HepG2 (cell line): ENCODE results near the gene LCTL. TPM values are rescaled to one million over a fixed set of nuclear protein-coding genes. Genes with fewer than 3 reads are reported as not detected.

Source experiments
- AGO2 ChIP-seq: fragments of 200-400 bp; formaldehyde crosslinking; optimal IDR thresholded peaks from 2 replicates; pipeline ENCODE3; 2017; ENCODE audit warnings: mild to moderate bottlenecking, low read depth, low read length, moderate library complexity
- ARID2 ChIP-seq: sonication (generic); formaldehyde crosslinking; IDR thresholded peaks from 2 replicates; pipeline ENCODE4 v1.8.1; 2022; ENCODE audit warnings: mild to moderate bottlenecking, missing genetic modification reagents, borderline replicate concordance
- BRCA1 ChIP-seq: sonication (generic); formaldehyde crosslinking; IDR thresholded peaks from 2 replicates; pipeline ENCODE4 v1.4.0; 2020; ENCODE audit warnings: missing genetic modification reagents
- CAMTA2 ChIP-seq: sonication (generic); formaldehyde crosslinking; IDR thresholded peaks from 2 replicates; pipeline ENCODE4 v1.4.0; 2020; ENCODE audit warnings: mild to moderate bottlenecking, missing genetic modification reagents, borderline replicate concordance
- GABPA ChIP-seq, 2 experiments: IDR thresholded peaks; 2 replicates each; pipeline ENCODE4 v1.6.1; 2011 to 2016; ENCODE audit warnings: low read depth in 2 of 2, low read length in 1 of 2, missing biosample characterization in 1 of 2, missing genetic modification characterization in 1 of 2
- GLI4 ChIP-seq: sonication (generic); formaldehyde crosslinking; IDR thresholded peaks from 2 replicates; pipeline ENCODE4 v1.5.1; 2020; ENCODE audit warnings: missing genetic modification reagents, mild to moderate bottlenecking, moderate library complexity, borderline replicate concordance
- GTF3A ChIP-seq: sonication (generic); formaldehyde crosslinking; conservative IDR thresholded peaks from 2 replicates; pipeline ENCODE4 v1.4.0; 2020; ENCODE audit warnings: mild to moderate bottlenecking, missing genetic modification reagents
- IRF1 ChIP-seq: sonication (generic); formaldehyde crosslinking; IDR thresholded peaks from 2 replicates; pipeline ENCODE4 v1.4.0; 2020; ENCODE audit warnings: low read depth, mild to moderate bottlenecking, missing genetic modification reagents
- KLF6 ChIP-seq: IDR thresholded peaks from 2 replicates; pipeline ENCODE4 v1.8.0; 2016; ENCODE audit warnings: missing biosample characterization, missing genetic modification reagents
- REXO4 ChIP-seq: sonication (generic); formaldehyde crosslinking; IDR thresholded peaks from 2 replicates; pipeline ENCODE4 v1.8.0; 2022; ENCODE audit warnings: missing genetic modification reagents, mild to moderate bottlenecking, borderline replicate concordance
- YEATS2 ChIP-seq: sonication (generic); formaldehyde crosslinking; IDR thresholded peaks from 2 replicates; pipeline ENCODE4 v1.4.0; 2020; ENCODE audit warnings: missing genetic modification reagents, borderline replicate concordance
- ZBTB44 ChIP-seq: sonication (generic); formaldehyde crosslinking; IDR thresholded peaks from 2 replicates; pipeline ENCODE4 v1.4.0; 2020; ENCODE audit warnings: missing genetic modification reagents
- ZFP1 ChIP-seq: IDR thresholded peaks from 2 replicates; pipeline ENCODE4 v1.6.1; 2016
- ZFX ChIP-seq: sonication (generic); formaldehyde crosslinking; IDR thresholded peaks from 2 replicates; pipeline ENCODE4 v1.4.0; 2020; ENCODE audit warnings: mild to moderate bottlenecking, low read depth, missing genetic modification reagents, moderate library complexity
- ZKSCAN8 ChIP-seq: IDR thresholded peaks from 2 replicates; pipeline ENCODE4 v1.6.1; 2016; ENCODE audit warnings: borderline replicate concordance, missing genetic modification reagents, missing compliant biosample characterization
- ZNF333 ChIP-seq: sonication (generic); formaldehyde crosslinking; IDR thresholded peaks from 2 replicates; pipeline ENCODE4 v1.4.0; 2020; ENCODE audit warnings: mild to moderate bottlenecking, missing genetic modification reagents, borderline replicate concordance
- ZNF501 ChIP-seq: sonication (generic); formaldehyde crosslinking; IDR thresholded peaks from 2 replicates; pipeline ENCODE4 v1.5.1; 2020; ENCODE audit warnings: mild to moderate bottlenecking, moderate library complexity, missing genetic modification reagents
- ZNF556 ChIP-seq: sonication (generic); formaldehyde crosslinking; IDR thresholded peaks from 2 replicates; pipeline ENCODE4 v1.4.0; 2020; ENCODE audit warnings: mild to moderate bottlenecking, missing genetic modification reagents, borderline replicate concordance
- ZNF557 ChIP-seq: sonication (generic); formaldehyde crosslinking; IDR thresholded peaks from 2 replicates; pipeline ENCODE4 v1.4.0; 2020; ENCODE audit warnings: missing genetic modification reagents
- ZNF788 ChIP-seq: sonication (generic); formaldehyde crosslinking; IDR thresholded peaks from 2 replicates; pipeline ENCODE4 v1.5.0; 2020; ENCODE audit warnings: mild to moderate bottlenecking, missing genetic modification reagents, borderline replicate concordance
- polyA plus RNA-seq, 8 experiments: library from polyadenylated mRNA; depleted of rRNA in 3 of 8; stranded (reverse) in 7 of 8; unstranded in 1 of 8; fragments of >200 nt; fragmentation: Illumina TruSeq in 4 of 8; extraction: Trizol in 4 of 8; gene quantifications; 2 replicates each; pipeline versions ENCODE4 v1.2.1 to v1.2.3, GENCODE V29; 2011 to 2016; ENCODE audit warnings: low read depth in 4 of 8, missing spikeins in 1 of 8, mixed read lengths in 1 of 8; ENCODE audit not compliant: insufficient read depth in 1 of 8
- total RNA-seq, 5 experiments: library from RNA; depleted of rRNA; stranded (reverse); fragments of >200 nt; fragmentation: Illumina TruSeq; extraction: Trizol; gene quantifications; 2 replicates each; pipeline ENCODE4 v1.2.3, GENCODE V29; 2016; ENCODE audit warnings: low read depth in 1 of 5
- TF ChIP-seq, protein P1 (sequence below): sonication (generic); formaldehyde crosslinking; IDR thresholded peaks from 2 replicates; pipeline ENCODE4 v1.4.0; 2020; ENCODE audit warnings: missing genetic modification reagents
- TF ChIP-seq, protein P2 (sequence below): IDR thresholded peaks from 2 replicates; pipeline ENCODE4 v1.6.1; 2016; ENCODE audit warnings: low read depth, control low read depth
- TF ChIP-seq, protein P3 (sequence below): sonication (generic); formaldehyde crosslinking; IDR thresholded peaks from 2 replicates; pipeline ENCODE4 v1.4.0; 2020; ENCODE audit warnings: mild to moderate bottlenecking, low read depth, missing genetic modification reagents

The LCTL gene
- total and polyA plus RNA-seq, 2 of the 13 experiments (the other 11 are each of a cell fraction or from before 2014, with no cell fraction given), result 0.96 to 1.4 TPM

DNA sequence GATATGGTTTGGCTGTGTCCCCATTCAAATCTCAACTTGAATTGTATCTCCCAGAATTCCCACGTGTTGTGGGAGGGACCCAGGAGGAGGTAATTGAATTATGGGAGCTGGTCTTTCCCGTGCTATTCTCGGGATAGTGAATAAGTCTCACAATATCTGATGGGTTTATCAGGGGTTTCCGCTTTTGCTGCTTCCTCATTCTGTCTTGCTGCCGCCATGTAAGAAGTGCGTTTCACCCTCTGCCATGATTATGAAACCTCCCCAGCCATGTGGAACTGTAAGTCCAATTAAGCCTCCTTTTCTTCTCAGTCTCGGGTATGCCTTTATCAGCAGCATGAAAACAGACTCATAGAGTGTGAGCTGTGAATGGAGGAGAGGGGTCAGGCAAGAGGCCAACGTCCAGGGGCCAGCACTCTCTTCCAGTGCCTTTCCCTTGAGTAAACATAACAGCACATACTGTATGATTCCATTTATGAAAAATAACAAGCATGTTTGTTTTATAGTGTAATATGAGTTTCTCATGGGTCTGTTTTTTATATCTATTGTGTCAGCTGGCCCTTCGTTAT, 16.3 kb upstream of the LCTL start (continued):
- no peak for TF ChIP-seq GLI4
- no peak for TF ChIP-seq ZNF556
- no peak for TF ChIP-seq BRCA1 (CRISPR knock-in tag)
- no peak for TF ChIP-seq ZBTB44 (CRISPR knock-in tag)
- TF ChIP-seq, protein P1, sequence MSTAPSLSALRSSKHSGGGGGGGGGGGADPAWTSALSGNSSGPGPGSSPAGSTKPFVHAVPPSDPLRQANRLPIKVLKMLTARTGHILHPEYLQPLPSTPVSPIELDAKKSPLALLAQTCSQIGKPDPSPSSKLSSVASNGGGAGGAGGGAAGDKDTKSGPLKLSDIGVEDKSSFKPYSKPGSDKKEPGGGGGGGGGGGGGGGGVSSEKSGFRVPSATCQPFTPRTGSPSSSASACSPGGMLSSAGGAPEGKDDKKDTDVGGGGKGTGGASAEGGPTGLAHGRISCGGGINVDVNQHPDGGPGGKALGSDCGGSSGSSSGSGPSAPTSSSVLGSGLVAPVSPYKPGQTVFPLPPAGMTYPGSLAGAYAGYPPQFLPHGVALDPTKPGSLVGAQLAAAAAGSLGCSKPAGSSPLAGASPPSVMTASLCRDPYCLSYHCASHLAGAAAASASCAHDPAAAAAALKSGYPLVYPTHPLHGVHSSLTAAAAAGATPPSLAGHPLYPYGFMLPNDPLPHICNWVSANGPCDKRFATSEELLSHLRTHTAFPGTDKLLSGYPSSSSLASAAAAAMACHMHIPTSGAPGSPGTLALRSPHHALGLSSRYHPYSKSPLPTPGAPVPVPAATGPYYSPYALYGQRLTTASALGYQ (CRISPR knock-in tag), result no peak
- TF ChIP-seq ZFX (CRISPR knock-in tag), result no peak
- TF ChIP-seq AGO2, result no peak
- TF ChIP-seq CAMTA2 (CRISPR knock-in tag), result no peak
- TF ChIP-seq, protein P2, sequence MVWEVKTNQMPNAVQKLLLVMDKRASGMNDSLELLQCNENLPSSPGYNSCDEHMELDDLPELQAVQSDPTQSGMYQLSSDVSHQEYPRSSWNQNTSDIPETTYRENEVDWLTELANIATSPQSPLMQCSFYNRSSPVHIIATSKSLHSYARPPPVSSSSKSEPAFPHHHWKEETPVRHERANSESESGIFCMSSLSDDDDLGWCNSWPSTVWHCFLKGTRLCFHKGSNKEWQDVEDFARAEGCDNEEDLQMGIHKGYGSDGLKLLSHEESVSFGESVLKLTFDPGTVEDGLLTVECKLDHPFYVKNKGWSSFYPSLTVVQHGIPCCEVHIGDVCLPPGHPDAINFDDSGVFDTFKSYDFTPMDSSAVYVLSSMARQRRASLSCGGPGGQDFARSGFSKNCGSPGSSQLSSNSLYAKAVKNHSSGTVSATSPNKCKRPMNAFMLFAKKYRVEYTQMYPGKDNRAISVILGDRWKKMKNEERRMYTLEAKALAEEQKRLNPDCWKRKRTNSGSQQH (CRISPR knock-in tag), result no peak
- no peak for TF ChIP-seq GABPA (IDR thresholded peaks at IDR 0.05; ENCODE audit: low read depth, low read length)
- 0 out of 2 replicates have a peak, but pooled peaks have one; percentile 4 for TF ChIP-seq GABPA (CRISPR knock-in tag; IDR thresholded peaks at IDR 0.05; ENCODE audit: low read depth)
- no peak for TF ChIP-seq ZNF333 (CRISPR knock-in tag)
- TF ChIP-seq KLF6 (CRISPR knock-in tag), result no peak
- no peak for TF ChIP-seq IRF1 (CRISPR knock-in tag)
- no peak for TF ChIP-seq ZNF788
- no peak for TF ChIP-seq YEATS2 (CRISPR knock-in tag)
- TF ChIP-seq, protein P3, sequence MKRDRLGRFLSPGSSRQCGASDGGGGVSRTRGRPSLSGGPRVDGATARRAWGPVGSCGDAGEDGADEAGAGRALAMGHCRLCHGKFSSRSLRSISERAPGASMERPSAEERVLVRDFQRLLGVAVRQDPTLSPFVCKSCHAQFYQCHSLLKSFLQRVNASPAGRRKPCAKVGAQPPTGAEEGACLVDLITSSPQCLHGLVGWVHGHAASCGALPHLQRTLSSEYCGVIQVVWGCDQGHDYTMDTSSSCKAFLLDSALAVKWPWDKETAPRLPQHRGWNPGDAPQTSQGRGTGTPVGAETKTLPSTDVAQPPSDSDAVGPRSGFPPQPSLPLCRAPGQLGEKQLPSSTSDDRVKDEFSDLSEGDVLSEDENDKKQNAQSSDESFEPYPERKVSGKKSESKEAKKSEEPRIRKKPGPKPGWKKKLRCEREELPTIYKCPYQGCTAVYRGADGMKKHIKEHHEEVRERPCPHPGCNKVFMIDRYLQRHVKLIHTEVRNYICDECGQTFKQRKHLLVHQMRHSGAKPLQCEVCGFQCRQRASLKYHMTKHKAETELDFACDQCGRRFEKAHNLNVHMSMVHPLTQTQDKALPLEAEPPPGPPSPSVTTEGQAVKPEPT (CRISPR knock-in tag), result no peak
- TF ChIP-seq ZKSCAN8, result no peak
- no peak for TF ChIP-seq ZNF557 (CRISPR knock-in tag)
- TF ChIP-seq GTF3A (CRISPR knock-in tag), result no peak
- TF ChIP-seq ARID2, result no peak
- no peak for TF ChIP-seq ZFP1 (CRISPR knock-in tag)
- TF ChIP-seq ZNF501 (CRISPR knock-in tag), result no peak
- no peak for TF ChIP-seq REXO4 (CRISPR knock-in tag)
